Upper lobe of right lung (tissue), 1 donor: ENCODE measurements around the gene ETV6. TPM values are rescaled to one million over a fixed set of nuclear protein-coding genes. Genes with fewer than 3 reads are reported as not detected.
"Not testable (repeated sequence)": the region's sequence is repeated elsewhere in the genome, so short reads cannot be mapped to it uniquely, and the experiment has no call there.

Source experiments
- ATAC-seq: fragments of 200-7000 bp; cut with Tn5 transposase; one replicate; pipeline ENCODE4 v1.9.1; 2020; ENCODE audit warnings: mild to moderate bottlenecking, moderate library complexity
- DNase-seq: peaks from one replicate; pipeline ENCODE4 v3.0.0-alpha.2; 2020
- H3K27ac ChIP-seq: fragments of 200-600 bp; one replicate; pipeline ENCODE4 v1.8.0; 2022
- H3K27me3 ChIP-seq: fragments of 200-600 bp; one replicate; pipeline ENCODE4 v1.8.0; 2022; ENCODE audit warnings: mild to moderate bottlenecking
- H3K36me3 ChIP-seq: fragments of 200-600 bp; one replicate; pipeline ENCODE4 v1.8.0; 2022
- H3K4me1 ChIP-seq: fragments of 200-600 bp; one replicate; pipeline ENCODE4 v1.8.0; 2022
- H3K4me3 ChIP-seq: fragments of 200-600 bp; one replicate; pipeline ENCODE4 v1.8.0; 2022; ENCODE audit warnings: mild to moderate bottlenecking
- H3K9me3 ChIP-seq: fragments of 200-600 bp; one replicate; pipeline ENCODE4 v1.8.0; 2022
- intact Hi-C: fragments of 100-400 bp; cut with DNase I; formaldehyde crosslinking; loops from one replicate; pipeline ENCODE4 v1.11.0; 2022
- total RNA-seq: library from RNA; stranded (reverse); fragmentation: NEBNext Ultra II Directional; extraction: Animal tissue kit (Norgen Biotek cat#: 25700); gene quantifications from one replicate; pipeline ENCODE4 v1.2.1, GENCODE V29; 2021
- TF ChIP-seq, protein P1 (sequence below): fragments of 200-600 bp; IDR thresholded peaks from one replicate; pipeline ENCODE4 v1.8.0; 2022; ENCODE audit warnings: antibody characterized with exemption
- donor health status: DM: no; HTN: yes; CAD: no; lungs with severe emphysema.

The ETV6 gene
- total RNA-seq, 1 donor from 2014 or later = 45.0 TPM

GRCh38 chr12:11906286-11906935 lies 256.9 kb downstream of the ETV6 start:
- DNase-seq (no peak), ATAC-seq (no peak)
- Histone ChIP-seq H3K27me3 (no peaks in the 10 kb centered on the region), H3K4me1 (no peaks in the 10 kb centered on the region), H3K36me3 (no peaks in the 10 kb centered on the region), H3K4me3 (no peak overlapping the region), H3K9me3 (peaks cover 8% of the 10 kb centered on the region), H3K27ac (no peak overlapping the region)
- TF ChIP-seq, protein P1, sequence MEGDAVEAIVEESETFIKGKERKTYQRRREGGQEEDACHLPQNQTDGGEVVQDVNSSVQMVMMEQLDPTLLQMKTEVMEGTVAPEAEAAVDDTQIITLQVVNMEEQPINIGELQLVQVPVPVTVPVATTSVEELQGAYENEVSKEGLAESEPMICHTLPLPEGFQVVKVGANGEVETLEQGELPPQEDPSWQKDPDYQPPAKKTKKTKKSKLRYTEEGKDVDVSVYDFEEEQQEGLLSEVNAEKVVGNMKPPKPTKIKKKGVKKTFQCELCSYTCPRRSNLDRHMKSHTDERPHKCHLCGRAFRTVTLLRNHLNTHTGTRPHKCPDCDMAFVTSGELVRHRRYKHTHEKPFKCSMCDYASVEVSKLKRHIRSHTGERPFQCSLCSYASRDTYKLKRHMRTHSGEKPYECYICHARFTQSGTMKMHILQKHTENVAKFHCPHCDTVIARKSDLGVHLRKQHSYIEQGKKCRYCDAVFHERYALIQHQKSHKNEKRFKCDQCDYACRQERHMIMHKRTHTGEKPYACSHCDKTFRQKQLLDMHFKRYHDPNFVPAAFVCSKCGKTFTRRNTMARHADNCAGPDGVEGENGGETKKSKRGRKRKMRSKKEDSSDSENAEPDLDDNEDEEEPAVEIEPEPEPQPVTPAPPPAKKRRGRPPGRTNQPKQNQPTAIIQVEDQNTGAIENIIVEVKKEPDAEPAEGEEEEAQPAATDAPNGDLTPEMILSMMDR = no peak
- intact Hi-C loops = no loop called here

DNA sequence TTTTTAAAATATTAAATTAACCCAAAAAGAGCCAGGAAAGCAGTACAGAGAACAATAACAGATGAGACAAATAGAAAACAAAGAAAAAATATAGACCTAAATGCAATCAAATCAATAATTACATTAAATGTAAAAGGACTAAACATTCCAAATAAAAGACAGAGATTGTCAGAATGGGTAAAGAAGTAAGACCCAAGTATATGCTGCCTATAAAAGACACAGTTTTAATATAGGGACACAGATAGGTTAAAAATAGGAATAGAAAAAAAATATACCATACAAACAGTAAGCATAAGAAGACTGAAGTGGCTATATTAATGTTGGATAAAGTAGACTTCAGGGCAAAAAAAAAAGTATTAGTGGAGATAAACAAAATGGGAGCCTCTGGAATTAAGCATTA lies 258.2 kb downstream of the ETV6 start:
- Histone ChIP-seq H3K27me3 (no peaks in the 10 kb centered on the region), H3K9me3 (peaks cover 8% of the 10 kb centered on the region), H3K27ac (no peak overlapping the region), H3K4me1 (no peaks in the 10 kb centered on the region), H3K4me3 (no peak overlapping the region), H3K36me3 (no peaks in the 10 kb centered on the region)
- TF ChIP-seq, protein P1 = no peak
- DNase-seq (no peak), ATAC-seq (no peak)
- intact Hi-C loops = no loop called here

DNA sequence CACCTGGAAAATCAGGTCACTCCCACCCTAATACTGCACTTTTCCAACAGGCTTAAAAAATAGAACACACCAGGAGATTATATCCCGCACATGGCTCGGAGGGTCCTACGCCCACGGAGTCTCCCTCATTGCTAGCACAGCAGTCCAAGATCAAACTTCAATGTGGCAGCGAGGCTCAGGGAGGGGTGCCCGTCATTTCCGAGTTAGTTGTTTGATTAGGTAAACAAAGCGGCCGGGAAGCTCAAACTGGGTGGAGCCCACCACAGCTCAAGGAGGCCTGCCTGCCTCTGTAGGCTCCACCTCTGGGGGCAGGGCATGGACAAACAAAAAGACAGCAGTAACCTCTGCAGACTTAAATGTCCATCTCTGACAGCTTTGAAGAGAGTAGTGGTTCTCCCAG lies 259.9 kb downstream of the ETV6 start:
- H3K4me3 ChIP-seq, H3K9me3 ChIP-seq, intact Hi-C loops, ATAC-seq, H3K4me1 ChIP-seq, H3K27ac ChIP-seq, H3K27me3 ChIP-seq, DNase-seq, H3K36me3 ChIP-seq: not testable (repeated sequence)

- Histone ChIP-seq H3K27me3 (no peaks in the 10 kb centered on the region), H3K9me3 (no peaks in the 10 kb centered on the region), H3K36me3 (no peaks in the 10 kb centered on the region), H3K4me1 (no peaks in the 10 kb centered on the region), H3K4me3 (no peak overlapping the region), H3K27ac (no peak overlapping the region)
- no peak for DNase-seq
- ATAC-seq = no peak
- intact Hi-C loops = no loop called here
- TF ChIP-seq, protein P1 = no peak
Observed at GRCh38 chr12:11916113-11916512, 266.6 kb downstream of the ETV6 start.

DNA sequence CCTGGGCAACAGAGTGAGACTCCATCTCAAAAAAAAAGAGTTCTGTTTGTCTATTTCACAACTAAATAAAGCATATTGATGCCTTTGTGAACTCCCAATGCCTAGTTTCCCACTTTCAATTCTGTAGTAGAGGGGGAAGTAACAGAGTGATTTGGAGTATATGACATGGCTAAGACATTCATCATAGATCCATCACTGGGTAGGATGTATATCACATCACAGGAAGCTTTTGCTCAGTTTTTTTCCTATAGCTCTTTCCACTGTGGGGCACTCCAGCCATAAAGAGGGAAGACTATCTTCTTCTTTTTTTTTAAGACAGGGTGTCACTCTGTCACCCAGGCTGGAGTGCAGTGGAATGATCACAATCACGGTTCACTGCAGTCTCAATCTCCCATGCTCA lies 267.3 kb downstream of the ETV6 start:
- no peak overlapping the region for H3K4me3 ChIP-seq
- DNase-seq (no peak), ATAC-seq (no peak)
- H3K4me1 ChIP-seq = no peaks in the 10 kb centered on the region
- no peaks in the 10 kb centered on the region for H3K9me3 ChIP-seq
- TF ChIP-seq, protein P1 = no peak
- no peaks in the 10 kb centered on the region for H3K27me3 ChIP-seq
- H3K36me3 ChIP-seq = no peaks in the 10 kb centered on the region
- H3K27ac ChIP-seq = no peak overlapping the region
- intact Hi-C loops = no loop called here

DNA sequence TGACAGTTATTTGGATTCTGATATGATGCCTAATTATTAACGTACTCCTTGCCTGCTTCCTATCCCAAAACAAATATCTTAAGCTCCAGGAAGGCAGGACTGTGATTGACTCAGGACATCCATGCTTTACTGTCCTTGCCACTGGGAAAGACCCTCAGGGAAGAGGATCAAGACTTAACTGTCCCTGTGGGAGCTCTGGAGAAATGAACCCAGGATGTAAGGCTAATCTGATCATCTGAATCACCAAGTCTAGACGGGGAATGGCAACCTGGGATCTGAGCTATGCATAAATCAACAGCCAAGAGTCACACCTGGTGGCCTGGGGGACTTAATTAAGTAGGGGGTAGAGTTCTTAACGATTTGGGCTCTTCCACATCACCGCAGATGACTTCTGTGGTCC lies 268.0 kb downstream of the ETV6 start:
- Histone ChIP-seq H3K27ac (no peak overlapping the region), H3K27me3 (no peaks in the 10 kb centered on the region), H3K4me3 (no peak overlapping the region), H3K36me3 (no peaks in the 10 kb centered on the region), H3K4me1 (no peaks in the 10 kb centered on the region), H3K9me3 (no peaks in the 10 kb centered on the region)
- no peak for DNase-seq
- no peak for ATAC-seq
- TF ChIP-seq, protein P1 = no peak
- intact Hi-C loops = no loop called here
